OCI-LY3 (cell line): ENCODE measurements around the gene TSKU.

Experiments
- CTCF ChIP-seq: fragments of 200-600, 300-600 bp; sonication (generic); IDR thresholded peaks from 2 replicates; pipeline ENCODE4 v1.5.1; 2014; ENCODE audit warnings: antibody characterized with exemption, low read length, low read depth
- EZH2phosphoT487 ChIP-seq: fragments of 200-600 bp; shearing (Covaris generic); IDR thresholded peaks from 2 replicates; pipeline ENCODE4 v1.6.1; 2018; ENCODE audit warnings: antibody characterized with exemption, mixed run types, low read depth

- TF ChIP-seq CTCF (no peak), EZH2phosphoT487 (no peak)
Observed at GRCh38 chr11:76802621-76803020, 19.5 kb downstream of the TSKU start.
